Activated CD4-positive, CD25-positive, alpha-beta regulatory T cell (primary cell): ENCODE data around the gene LCN6.
"Not testable (repeated sequence)": the region's sequence is repeated elsewhere in the genome, so short reads cannot be mapped to it uniquely, and the experiment has no call there.

Experiments
- DNase-seq, 4 experiments: peaks; one replicate each; lab custom pipeline; 2025; lab: John Stamatoyannopoulos, UW

The LCN6 gene

GRCh38 chr9:136725612-136726011 lies 22.7 kb downstream of the LCN6 start:
- no peak for DNase-seq

DNA sequence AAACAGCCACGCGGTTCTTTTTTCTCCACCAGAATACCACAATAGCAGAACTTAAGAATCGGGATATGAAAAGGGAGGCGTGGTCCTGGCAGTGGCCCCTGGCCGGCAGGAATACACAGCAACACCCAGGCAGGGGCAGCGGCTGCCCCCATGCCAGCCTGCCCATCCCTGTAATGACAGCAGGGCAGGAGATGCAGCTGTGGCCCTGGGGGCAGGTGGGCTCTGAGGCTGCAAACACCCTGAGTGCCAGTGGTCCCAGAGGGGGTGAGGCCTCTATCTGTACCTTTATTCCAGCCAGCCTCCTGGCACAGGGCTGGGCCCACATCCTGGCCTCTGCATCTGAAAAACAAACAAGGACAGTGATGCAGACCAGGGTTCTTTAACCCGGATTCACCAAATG lies 23.6 kb downstream of the LCN6 start:
- no peak for DNase-seq

GRCh38 chr9:136723989-136724388 lies 24.3 kb downstream of the LCN6 start:
- no peak for DNase-seq

- DNase-seq: no peak
Measured at GRCh38 chr9:136723362-136723976, 24.9 kb downstream of the LCN6 start.

GRCh38 chr9:136722969-136723356 lies 25.4 kb downstream of the LCN6 start:
- no peak for DNase-seq

DNA sequence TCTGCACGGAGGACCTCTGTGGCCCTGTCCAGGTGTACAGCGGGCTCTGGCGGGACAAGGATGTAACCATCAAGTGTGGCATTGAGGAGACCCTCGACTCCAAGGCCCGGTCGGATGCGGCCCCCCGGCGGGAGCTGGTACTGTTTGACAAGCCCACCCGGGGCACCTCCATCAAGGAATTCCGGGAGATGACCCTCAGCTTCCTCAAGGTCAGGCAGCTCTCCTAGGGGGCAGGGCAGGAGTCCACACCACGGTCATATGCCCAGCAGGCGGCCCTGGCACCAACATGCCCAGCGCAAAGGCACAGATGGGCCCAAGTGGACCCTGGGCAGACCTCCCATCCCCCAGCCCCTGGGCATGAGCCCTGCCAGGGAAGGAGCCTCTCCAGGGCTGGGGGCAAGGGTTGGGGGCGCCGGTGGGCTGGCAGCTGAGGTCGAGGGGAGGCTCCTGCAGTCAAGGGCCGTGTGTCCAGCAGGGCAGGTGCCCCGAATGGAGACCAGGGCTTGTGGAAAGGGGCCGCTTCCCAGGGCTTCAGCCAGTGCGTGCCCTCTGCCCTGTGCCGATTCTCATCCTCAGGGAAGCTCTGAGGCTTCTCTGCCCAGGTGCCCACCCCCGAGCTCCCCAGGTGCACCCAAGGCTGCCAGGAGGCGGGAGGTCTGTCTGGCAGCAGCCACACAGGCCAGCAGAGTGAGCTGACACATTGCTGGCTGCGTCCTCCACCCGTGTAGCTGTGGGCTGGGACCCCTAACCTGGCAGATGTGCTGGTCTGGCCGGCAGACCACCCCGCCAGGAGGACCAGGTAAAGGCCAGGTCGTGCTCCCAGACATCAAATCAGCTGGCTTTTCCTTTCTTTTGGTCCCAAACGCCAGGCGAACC lies 26.0 kb downstream of the LCN6 start:
- DNase-seq: no peak

DNA sequence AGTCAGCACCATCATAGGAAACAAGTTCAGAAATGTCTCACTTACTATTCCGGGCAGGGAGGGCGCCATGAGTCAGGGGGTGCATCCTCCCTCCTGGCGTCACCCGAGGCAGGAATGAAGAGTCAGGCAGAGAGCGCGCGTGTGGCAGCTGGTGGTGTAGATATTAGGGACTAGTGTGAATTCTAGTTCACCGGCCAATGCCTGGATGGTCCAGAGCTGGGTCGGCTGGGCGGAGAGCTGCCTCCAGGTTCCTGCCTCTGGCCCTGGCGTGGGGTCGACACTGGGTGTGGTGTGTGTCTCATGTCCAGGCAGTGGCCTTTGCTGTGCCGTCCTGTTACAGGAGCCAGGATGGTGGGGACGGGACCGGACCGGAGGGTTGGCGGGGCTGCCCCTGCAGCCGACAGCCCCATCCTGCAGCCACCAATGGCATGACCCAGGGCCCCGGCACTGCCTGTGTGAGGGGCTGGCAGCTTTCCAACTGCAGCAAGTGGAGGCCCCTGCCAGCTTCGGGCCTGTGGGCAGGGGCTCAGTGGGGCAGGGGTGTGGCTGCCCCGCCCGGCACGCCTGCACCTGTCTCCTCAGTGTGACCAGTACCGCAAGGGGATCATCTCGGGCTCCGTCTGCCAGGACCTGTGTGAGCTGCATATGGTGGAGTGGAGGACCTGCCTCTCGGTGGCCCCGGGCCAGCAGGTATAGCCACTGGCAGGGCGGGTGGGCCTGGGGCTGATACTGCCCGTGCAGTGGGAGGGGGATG lies 26.8 kb downstream of the LCN6 start:
- DNase-seq: no peak

DNA sequence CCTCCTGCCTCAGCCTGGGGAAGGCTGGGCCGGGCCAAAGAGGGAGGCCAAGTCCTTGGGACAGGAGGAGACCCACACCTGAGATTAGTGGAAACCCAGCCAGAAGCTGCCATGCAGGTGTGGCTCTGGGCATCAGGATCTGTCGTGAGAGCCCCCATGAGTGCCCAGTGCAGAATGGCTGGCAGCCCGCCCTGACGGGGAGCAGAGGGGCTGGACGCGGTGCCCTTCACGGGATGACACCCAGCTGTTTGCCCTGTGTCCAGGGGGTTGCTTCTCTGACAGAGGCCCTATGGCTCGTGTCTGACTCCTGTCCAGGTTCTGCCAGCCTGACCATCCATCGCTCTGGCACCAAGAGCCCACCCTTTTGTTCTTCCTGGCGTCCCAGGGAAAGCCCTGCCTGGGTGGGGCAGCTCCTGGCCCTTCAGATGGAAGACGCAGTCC lies 27.4 kb downstream of the LCN6 start:
- DNase-seq: no peak

- DNase-seq: no peak
Measured at GRCh38 chr9:136720251-136720897, 28.0 kb downstream of the LCN6 start.

- no peak for DNase-seq
Measured at GRCh38 chr9:136719195-136719880, 29.0 kb downstream of the LCN6 start.

GRCh38 chr9:136718345-136719194 lies 29.8 kb downstream of the LCN6 start:
- no peak for DNase-seq

DNA sequence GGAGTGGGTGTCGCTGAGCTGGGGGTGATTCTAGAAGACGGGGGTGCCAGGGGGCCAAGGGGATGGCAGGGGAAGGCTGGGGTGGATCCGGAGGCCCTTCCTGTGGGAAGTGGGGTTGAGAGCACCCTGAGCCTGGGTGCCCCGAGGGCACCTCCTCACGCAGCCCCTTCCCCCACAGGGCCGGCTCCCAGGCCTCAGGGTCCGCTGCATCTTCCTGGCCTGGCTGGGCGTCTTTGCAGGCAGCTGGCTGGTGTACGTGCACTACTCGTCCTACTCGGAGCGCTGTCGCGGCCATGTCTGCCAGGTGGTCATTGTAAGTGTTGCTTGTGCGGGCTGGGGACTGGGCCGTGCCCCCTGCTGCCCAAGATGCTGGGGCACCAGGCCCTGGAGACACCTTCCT lies 30.9 kb downstream of the LCN6 start:
- DNase-seq: no peak

GRCh38 chr9:136714893-136715274 lies 33.4 kb downstream of the LCN6 start:
- DNase-seq: no peak

- DNase-seq: no peak
Measured at GRCh38 chr9:136714096-136714892, 34.0 kb downstream of the LCN6 start.

- DNase-seq: no peak
Measured at GRCh38 chr9:136713550-136713949, 34.8 kb downstream of the LCN6 start.

DNA sequence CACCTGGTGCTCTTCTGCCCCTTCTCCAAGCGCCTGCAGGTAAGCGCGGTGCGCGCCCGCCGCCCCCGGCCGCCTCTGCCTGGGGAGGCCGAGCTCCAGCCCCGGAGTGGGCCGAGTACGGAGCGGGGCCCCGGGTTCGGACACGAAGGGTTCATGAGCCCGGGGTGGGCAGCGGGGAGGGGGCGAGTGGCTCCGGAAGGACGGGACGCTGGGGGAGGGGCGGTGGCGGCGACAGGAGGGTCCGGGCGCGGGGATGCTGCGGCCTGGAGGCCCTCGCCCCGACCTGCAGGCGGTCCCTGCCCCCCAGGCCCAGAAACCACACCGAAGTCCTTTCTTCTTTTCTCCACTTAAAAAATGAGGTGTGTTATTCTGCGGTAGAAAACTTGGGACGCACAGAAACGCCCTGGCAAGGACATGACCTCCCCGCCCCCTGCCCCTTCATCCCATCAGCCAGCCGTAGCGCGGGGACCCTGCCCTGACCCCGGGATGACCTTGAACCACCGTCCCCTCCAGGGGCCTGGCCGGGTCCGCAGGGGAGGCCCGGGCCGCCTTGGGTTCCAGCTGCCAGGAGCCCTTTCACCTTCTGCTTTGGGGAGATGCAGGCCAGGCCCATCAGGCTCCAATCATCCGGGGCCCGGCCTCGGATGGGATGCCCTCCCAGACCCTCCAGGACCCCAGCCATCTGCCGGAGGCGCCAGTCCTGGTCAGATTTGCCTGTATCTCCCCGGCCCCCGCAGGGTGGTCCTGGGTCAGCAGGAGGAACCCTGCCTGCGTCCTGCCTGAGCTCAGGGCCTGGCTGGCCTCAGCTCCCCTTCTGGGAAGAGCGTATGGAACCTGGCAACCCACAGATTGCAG lies 35.4 kb downstream of the LCN6 start:
- no peak for DNase-seq

GRCh38 chr9:136711751-136712689 lies 36.3 kb downstream of the LCN6 start, which contains the start of gene DIPK1B:
Gene DIPK1B, plus strand, starts transcription at chr9:136712572. Its CDS starts 94 bp downstream, at chr9:136712666.
- DNase-seq: no peak

DNA sequence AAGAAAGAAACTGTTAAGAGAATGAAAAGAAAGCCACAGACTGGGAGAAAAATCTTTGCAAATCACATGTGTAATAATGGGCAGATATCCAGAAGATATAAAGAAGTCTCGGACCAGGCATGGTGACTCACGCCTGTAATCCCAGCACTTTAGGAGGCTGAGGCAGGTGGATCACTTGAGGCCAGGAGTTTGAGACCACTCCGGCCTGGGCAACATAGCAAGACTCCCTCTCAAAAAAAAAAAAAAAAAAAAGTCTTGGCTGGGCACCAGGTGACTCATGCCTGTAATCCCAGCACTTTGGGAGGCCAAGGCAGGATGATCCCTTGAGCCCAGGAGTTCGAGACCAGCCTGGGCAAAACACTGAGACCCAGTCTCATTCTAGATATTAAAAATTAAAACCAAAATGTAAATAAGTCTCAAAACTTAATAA lies 37.1 kb downstream of the LCN6 start:
- DNase-seq: not testable (repeated sequence)
